GM19468 (cell line): ENCODE measurements around the gene GJA4.

Experiments
- ATAC-seq: cut with Tn5 transposase; IDR thresholded peaks from one replicate; pipeline ENCODE4 v1.9.1; 2021; ENCODE audit warnings: mild to moderate bottlenecking, moderate library complexity, moderate number of reproducible peaks; ENCODE audit not compliant: unreplicated experiment; ENCODE audit errors: extremely low read depth

GJA4 gene

GRCh38 chr1:34827341-34827941, 34.6 kb downstream of the GJA4 start:
- no peak for ATAC-seq

GRCh38 chr1:34828611-34829010, 35.8 kb downstream of the GJA4 start:
- ATAC-seq = no peak

- ATAC-seq = no peak
These were observed 36.5 kb downstream of the GJA4 start for GRCh38 chr1:34829250-34829649.

GRCh38 chr1:34831721-34832246, 39.0 kb downstream of the GJA4 start:
- ATAC-seq = no peak

GRCh38 chr1:34833711-34834110, 40.9 kb downstream of the GJA4 start:
- ATAC-seq = no peak

- no peak for ATAC-seq
These were observed 46.9 kb downstream of the GJA4 start for GRCh38 chr1:34839526-34840305.

GRCh38 chr1:34840426-34840825, 47.6 kb downstream of the GJA4 start:
- no peak for ATAC-seq

GRCh38 chr1:34842073-34842472, 49.3 kb downstream of the GJA4 start:
- ATAC-seq = no peak

GRCh38 chr1:34842952-34843371, 50.2 kb downstream of the GJA4 start:
- no peak for ATAC-seq

GRCh38 chr1:34843392-34844251, 50.8 kb downstream of the GJA4 start:
- no peak for ATAC-seq

- ATAC-seq = no peak
These were observed 51.4 kb downstream of the GJA4 start for GRCh38 chr1:34844252-34844634.
